ENCODE measurements around the gene VSIG10L. TPM values are rescaled to one million over a fixed set of nuclear protein-coding genes. Genes with fewer than 3 reads are reported as not detected.

Gene VSIG10L
- polyA plus RNA-seq, 1 donor (not counting 4 experiments of a cell fraction or from before 2014, with no cell fraction given), result 1.5 TPM

DNA sequence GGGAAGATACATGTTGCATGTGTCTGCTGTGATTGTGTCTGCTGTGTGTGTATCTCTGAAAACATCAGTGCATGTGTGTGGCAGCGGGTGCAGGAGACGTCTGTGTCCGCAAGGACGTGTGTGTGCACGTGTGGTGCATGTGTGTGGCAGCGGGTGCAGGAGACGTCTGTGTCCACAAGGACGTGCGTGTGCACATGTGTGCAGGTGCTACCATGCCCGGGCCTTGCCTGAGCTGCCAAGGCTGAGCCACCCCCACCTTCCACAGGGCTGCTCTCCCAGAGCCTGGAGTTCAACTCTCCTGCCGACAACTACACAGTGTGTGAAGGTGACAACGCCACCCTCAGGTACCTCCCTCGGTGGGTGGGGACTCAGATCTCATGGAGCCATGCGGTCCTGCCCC, 20.1 kb downstream of the VSIG10L start:
- H3K9me1 ChIP-seq (ENCODE audit: control insufficient read depth, extremely low read depth, insufficient read depth, low read length), result no peaks in the 10 kb centered on the region
- H3K9ac ChIP-seq (ENCODE audit: control insufficient read depth, extremely low read depth, insufficient read depth, low read length), result no peak overlapping the region
- H3K4me2 ChIP-seq (ENCODE audit: control insufficient read depth, extremely low read depth, insufficient read depth, low read depth, low read length), result no peak overlapping the region
- H3K4me1 ChIP-seq (ENCODE audit: control insufficient read depth, extremely low read depth, insufficient read depth, low read length), result no peaks in the 10 kb centered on the region
- no peak overlapping the region for H3K27ac ChIP-seq (ENCODE audit: control insufficient read depth, insufficient read depth, low read length)
- TF ChIP-seq, protein P1, sequence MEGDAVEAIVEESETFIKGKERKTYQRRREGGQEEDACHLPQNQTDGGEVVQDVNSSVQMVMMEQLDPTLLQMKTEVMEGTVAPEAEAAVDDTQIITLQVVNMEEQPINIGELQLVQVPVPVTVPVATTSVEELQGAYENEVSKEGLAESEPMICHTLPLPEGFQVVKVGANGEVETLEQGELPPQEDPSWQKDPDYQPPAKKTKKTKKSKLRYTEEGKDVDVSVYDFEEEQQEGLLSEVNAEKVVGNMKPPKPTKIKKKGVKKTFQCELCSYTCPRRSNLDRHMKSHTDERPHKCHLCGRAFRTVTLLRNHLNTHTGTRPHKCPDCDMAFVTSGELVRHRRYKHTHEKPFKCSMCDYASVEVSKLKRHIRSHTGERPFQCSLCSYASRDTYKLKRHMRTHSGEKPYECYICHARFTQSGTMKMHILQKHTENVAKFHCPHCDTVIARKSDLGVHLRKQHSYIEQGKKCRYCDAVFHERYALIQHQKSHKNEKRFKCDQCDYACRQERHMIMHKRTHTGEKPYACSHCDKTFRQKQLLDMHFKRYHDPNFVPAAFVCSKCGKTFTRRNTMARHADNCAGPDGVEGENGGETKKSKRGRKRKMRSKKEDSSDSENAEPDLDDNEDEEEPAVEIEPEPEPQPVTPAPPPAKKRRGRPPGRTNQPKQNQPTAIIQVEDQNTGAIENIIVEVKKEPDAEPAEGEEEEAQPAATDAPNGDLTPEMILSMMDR (optimal IDR thresholded peaks at IDR 0.05 in 1 of 3, IDR thresholded peaks at IDR 0.05 in 1 of 3, conservative IDR thresholded peaks at IDR 0.05 in 1 of 3; ENCODE audit: extremely low read depth in 1 of 3, insufficient read depth in 2 of 3, low read length in 3 of 3), result no peak
- TF ChIP-seq EZH2 (IDR thresholded peaks at IDR 0.05; ENCODE audit: low read length), result no peak
- DNase-seq (ENCODE audit: low read depth, low spot score) (no peak), FAIRE-seq (no peak)
- no peak overlapping the region for H3K4me3 ChIP-seq (ENCODE audit: control insufficient read depth in 2 of 3, extremely low read depth in 1 of 3, insufficient read depth in 2 of 3, low read depth in 1 of 3, low read length in 3 of 3)
- H3K9me3 ChIP-seq (ENCODE audit: control insufficient read depth, low read depth, low read length), result no peaks in the 10 kb centered on the region
- no peaks in the 10 kb centered on the region for H4K20me1 ChIP-seq (ENCODE audit: control insufficient read depth, extremely low read depth, insufficient read depth, low read length)
- no peak overlapping the region for H2AFZ ChIP-seq (ENCODE audit: control insufficient read depth, low read length)
- dilution Hi-C loops (cut with MboI; ENCODE audit: extremely low pct_ligation_motif_present, low sequenced_read_pairs), result no loop called here
- H3K27me3 ChIP-seq (ENCODE audit: control insufficient read depth, extremely low read depth, insufficient read depth, low read length), result peaks cover 1% of the 10 kb centered on the region
- H3K36me3 ChIP-seq (ENCODE audit: control insufficient read depth in 2 of 2, extremely low read depth in 1 of 2, insufficient read depth in 2 of 2, low read length in 2 of 2), result no peaks in the 10 kb centered on the region
- no peaks in the 10 kb centered on the region for H3K79me2 ChIP-seq (ENCODE audit: control insufficient read depth, insufficient read depth, low read length)

DNA sequence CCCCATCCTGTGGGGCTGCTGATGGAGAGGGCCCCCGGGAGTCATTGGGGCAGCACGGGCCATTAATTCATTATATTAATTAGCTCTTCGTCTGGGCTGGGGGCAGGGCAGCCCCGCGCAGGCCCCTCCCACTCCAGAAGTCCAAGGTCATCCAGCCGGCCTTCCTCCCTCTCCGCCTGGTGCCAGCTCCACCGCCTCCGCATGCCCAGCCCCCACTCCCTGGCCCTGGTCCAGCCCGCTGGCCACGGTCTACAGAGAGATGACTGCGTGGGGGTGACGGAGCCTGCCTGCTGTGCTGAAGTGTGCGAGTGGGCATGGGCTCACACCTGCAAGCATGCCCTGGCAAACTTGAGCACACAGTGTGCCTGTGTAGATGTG, 21.7 kb downstream of the VSIG10L start:
- Histone ChIP-seq H3K79me2 (ENCODE audit: control insufficient read depth, insufficient read depth, low read length) (no peaks in the 10 kb centered on the region), H3K36me3 (ENCODE audit: control insufficient read depth in 2 of 2, extremely low read depth in 1 of 2, insufficient read depth in 2 of 2, low read length in 2 of 2) (no peaks in the 10 kb centered on the region), H3K27me3 (ENCODE audit: control insufficient read depth, extremely low read depth, insufficient read depth, low read length) (no peaks in the 10 kb centered on the region), H3K4me2 (ENCODE audit: control insufficient read depth, extremely low read depth, insufficient read depth, low read depth, low read length) (no peak overlapping the region), H3K4me3 (ENCODE audit: control insufficient read depth in 2 of 3, extremely low read depth in 1 of 3, insufficient read depth in 2 of 3, low read depth in 1 of 3, low read length in 3 of 3) (no peak overlapping the region), H4K20me1 (ENCODE audit: control insufficient read depth, extremely low read depth, insufficient read depth, low read length) (no peaks in the 10 kb centered on the region), H3K9me1 (ENCODE audit: control insufficient read depth, extremely low read depth, insufficient read depth, low read length) (no peaks in the 10 kb centered on the region), H3K27ac (ENCODE audit: control insufficient read depth, insufficient read depth, low read length) (no peak overlapping the region), H3K9me3 (ENCODE audit: control insufficient read depth, low read depth, low read length) (no peaks in the 10 kb centered on the region), H3K4me1 (ENCODE audit: control insufficient read depth, extremely low read depth, insufficient read depth, low read length) (no peaks in the 10 kb centered on the region), H2AFZ (ENCODE audit: control insufficient read depth, low read length) (no peak overlapping the region), H3K9ac (ENCODE audit: control insufficient read depth, extremely low read depth, insufficient read depth, low read length) (no peak overlapping the region)
- DNase-seq (ENCODE audit: low read depth, low spot score) (no peak), FAIRE-seq (no peak)
- dilution Hi-C loops (cut with MboI; ENCODE audit: extremely low pct_ligation_motif_present, low sequenced_read_pairs), result no loop called here
- TF ChIP-seq, protein P1 (optimal IDR thresholded peaks at IDR 0.05 in 1 of 3, IDR thresholded peaks at IDR 0.05 in 1 of 3, conservative IDR thresholded peaks at IDR 0.05 in 1 of 3; ENCODE audit: extremely low read depth in 1 of 3, insufficient read depth in 2 of 3, low read length in 3 of 3), result no peak
- no peak for TF ChIP-seq EZH2 (IDR thresholded peaks at IDR 0.05; ENCODE audit: low read length)

All from keratinocyte (primary cell).